GM18870 (cell line): ENCODE results near the gene DLEU7.

Source experiments
- ATAC-seq: cut with Tn5 transposase; IDR thresholded peaks from one replicate; pipeline ENCODE4 v1.9.1; 2021; ENCODE audit warnings: moderate library complexity; ENCODE audit not compliant: unreplicated experiment

Gene DLEU7

GRCh38 chr13:50843257-50844083 is at the start of gene DLEU7:
DLEU7 (minus strand) TSS chr13:50843692; CDS start chr13:50843646, 46 bp downstream.
- ATAC-seq: no peak

GRCh38 chr13:50892210-50892944 is 48.9 kb upstream of the DLEU7 start:
- ATAC-seq: no peak

DNA sequence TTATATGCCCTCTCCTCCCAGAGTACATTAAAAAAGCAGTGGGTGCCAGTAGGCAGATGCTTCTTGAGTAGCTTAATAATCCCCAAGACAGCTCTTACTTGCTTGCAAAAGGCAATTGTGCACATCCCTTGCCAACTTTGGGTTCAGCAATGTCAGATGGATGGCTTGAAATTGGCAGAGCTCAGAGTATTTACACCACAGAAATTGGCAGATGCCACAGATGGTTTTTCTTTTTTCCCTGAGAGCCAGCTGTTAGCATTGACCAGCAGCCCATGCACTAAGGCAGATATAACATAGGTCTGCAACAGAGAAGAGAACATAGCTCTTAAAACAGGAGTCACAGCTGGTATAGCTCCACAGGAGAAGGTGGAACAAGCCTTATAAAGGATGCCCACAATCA is 47.7 kb upstream of the DLEU7 start:
- no peak for ATAC-seq

DNA sequence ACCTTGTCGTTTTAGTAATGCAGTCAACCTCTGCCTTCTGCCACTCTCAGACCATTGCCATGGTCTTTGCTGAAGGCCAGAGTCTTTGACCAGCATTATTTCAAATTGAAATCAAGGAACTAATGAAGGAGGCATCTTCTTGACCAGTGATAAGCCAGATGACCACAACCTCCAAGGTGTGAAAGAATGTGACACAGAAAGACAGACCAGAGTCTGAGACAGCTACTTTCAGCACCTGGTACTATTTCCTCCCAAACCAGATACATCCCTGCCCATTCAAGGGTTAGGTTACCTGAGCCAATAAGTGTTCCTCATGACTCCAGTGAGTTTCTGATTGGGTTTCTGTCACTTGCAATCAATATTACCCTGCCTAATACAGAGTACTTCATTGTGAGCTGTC is 45.8 kb upstream of the DLEU7 start:
- ATAC-seq: no peak

DNA sequence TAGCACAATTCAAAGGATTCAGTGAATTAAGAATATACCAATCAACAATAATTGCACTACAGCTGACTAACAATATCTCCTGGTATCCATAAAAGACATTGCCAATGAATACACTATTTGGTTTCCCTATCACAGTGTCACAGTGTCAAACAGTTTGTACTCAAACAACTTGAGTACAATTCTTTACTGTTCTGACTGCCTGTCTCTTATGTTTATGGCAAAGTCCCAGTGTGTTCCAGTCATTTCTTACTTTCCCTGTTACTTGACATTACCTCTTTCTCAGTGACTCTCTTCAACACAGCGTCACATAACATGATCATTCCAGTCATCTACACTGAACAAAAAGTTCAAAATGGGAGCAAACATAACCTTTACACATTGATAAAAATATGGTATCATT is 44.9 kb upstream of the DLEU7 start:
- no peak for ATAC-seq

GRCh38 chr13:50887151-50887550 is 43.7 kb upstream of the DLEU7 start:
- ATAC-seq: no peak

GRCh38 chr13:50884265-50884664 is 40.8 kb upstream of the DLEU7 start:
- ATAC-seq: no peak

- ATAC-seq: no peak
Observed at GRCh38 chr13:50883728-50884127, 40.2 kb upstream of the DLEU7 start.

DNA sequence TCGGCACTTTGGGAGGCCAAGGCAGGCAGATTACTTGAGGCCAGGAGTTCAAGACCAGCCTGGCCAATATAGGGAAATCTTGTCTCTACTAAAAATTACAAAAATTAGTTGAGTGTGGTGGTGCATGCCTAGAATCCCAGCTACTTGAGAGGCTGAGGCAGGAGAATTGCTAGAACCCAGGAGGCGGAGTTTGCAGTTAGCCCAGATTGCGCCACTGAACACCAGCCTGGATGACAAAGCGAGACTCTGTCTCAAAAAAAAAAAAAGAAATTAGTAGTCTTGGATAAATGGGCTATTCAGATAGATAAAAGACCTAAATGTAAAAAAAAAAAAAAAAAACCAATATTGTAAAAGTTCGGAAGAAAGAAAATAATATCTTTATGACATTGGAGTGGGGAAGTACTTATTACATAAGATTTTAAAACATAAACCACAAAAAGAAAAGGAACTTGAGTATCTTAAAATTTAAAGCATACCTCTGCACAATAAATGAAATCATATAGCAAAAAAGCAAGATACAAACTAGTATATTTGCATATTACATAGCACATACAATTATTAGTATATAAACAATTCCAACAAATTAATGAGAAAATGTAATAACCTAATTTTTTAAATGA is 39.4 kb upstream of the DLEU7 start:
- ATAC-seq: no peak

GRCh38 chr13:50873991-50874390 is 30.5 kb upstream of the DLEU7 start:
- no peak for ATAC-seq

DNA sequence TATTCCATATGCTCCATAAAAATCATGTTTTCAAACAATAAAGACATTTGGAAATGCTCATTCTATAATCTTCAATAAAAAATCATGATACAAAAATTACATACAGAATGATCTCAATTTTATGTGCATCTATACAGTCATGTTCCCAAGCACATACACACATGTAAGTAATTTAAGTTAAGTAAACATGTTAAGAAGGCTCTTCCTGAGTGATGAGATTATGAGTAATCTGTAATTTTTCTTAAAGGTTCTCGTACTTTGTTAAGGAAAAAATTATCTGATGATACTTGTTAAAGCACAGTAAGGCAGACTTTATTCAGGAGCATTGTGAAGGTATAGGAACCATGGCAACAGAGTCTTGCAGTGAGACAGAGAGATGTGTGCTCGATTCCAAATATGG is 30.0 kb upstream of the DLEU7 start:
- ATAC-seq: no peak

- ATAC-seq: no peak
Observed at GRCh38 chr13:50871405-50871804, 27.9 kb upstream of the DLEU7 start.

DNA sequence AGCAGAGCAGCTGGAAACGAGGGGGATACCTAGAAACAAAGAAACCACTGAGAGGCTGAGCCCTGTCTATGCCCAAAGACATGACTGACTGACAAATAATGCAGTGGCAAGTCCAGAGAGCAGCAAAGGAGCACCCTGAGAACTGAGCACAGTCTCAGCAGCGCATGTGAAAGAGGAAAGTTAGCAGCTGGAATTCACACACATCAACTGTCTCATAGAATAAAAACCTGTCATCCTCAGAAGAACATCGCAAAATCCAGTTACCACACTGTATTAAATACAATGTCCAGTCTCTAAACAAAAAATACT is 24.1 kb upstream of the DLEU7 start:
- ATAC-seq: no peak

DNA sequence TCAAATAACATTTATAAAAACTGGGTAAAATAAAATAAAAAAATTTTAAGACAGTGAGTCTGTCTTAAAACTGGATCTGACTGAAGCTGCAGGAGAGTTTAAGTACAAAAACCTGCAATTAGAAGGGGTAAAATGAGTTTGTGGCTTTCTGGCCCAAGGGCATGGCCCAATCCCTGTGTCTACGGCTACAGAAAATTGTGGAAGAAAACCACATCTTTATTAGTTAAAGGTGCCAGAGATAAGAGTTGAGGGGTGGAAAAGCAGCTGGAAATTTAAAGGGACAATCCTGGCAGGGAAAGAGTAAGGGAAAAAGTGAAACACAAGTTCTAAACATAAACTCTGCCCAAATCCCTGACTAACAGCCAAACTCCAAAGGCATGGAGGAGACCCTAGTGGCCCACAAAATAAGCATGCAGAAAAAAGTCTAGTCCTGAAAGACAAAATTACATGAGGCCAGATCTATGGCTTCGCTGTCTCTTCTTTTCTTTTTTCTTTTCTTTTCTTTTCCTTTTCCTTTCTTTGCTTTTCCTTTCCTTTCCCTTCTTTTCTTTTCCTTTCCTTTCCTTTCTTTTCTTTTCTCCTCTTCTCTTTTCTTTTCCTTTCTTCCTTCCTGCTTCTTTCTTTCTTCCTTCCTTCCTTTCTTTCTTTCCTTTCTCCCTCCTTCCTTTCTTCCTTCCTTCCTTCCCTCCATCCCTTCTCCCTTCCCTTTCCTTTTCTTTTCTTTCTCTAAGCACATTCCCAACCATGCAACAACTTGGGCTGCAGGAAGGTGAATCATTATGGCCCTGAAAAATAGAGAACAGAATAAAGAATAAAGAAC is 23.5 kb upstream of the DLEU7 start:
- ATAC-seq: no peak

- ATAC-seq: no peak
Observed at GRCh38 chr13:50864492-50864891, 21.0 kb upstream of the DLEU7 start.

- no peak for ATAC-seq
Observed at GRCh38 chr13:50855681-50856080, 12.2 kb upstream of the DLEU7 start.

GRCh38 chr13:50850445-50850844 is 7.0 kb upstream of the DLEU7 start:
- ATAC-seq: no peak

GRCh38 chr13:50847501-50847900 is 4.0 kb upstream of the DLEU7 start:
- no peak for ATAC-seq

- no peak for ATAC-seq
Observed at GRCh38 chr13:50846861-50847475, 3.5 kb upstream of the DLEU7 start.

DNA sequence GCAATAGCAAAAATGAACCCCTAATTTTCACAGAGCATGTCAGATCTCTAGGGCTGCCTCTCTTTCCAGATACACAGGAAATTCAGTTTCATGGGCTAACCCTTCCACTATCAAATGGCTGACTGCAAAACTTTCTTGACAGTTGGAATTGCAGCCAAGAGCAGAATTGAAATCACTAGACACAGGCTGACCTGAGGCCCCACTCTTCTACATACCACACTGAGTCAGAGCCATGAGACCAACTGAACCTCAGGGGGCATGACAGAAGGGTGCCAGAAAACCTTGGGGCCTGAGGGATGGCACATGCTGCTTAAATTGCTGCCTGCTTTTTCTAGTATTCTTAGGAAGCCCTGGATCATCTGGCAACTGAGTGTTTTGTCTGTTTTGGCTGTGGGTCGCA is 1.7 kb upstream of the DLEU7 start:
- ATAC-seq: no peak
